Upper lobe of left lung (tissue), 4 donors: Measurements from ENCODE around the gene WDR48.

Experiments
- EP300 ChIP-seq, 4 donors: sonication (generic); formaldehyde crosslinking; IDR thresholded peaks; one replicate each; pipeline ENCODE4 v1.5.1; 2017; ENCODE audit warnings: antibody characterized with exemption in 4 of 4, control low read depth in 2 of 4
- POLR2A ChIP-seq, 4 donors: fragments of 450-650 bp; IDR thresholded peaks; one replicate each; pipeline ENCODE4 v1.5.1; 2016 to 2017; ENCODE audit warnings: antibody characterized with exemption in 4 of 4, mild to moderate bottlenecking in 2 of 4
- TF ChIP-seq, protein P1 (sequence below), 6 experiments: fragments of 450-650 bp in 4 of 6; fragments of 200-600 bp in 2 of 6; sonication (generic) in 2 of 6; IDR thresholded peaks; one replicate each; pipeline ENCODE4 v1.5.1; 2016 to 2019; ENCODE audit warnings: antibody characterized with exemption in 6 of 6

GRCh38 chr3:39053696-39054095, 1.9 kb downstream of the WDR48 start:
- no peak for TF ChIP-seq EP300 (IDR thresholded peaks at IDR 0.05)
- TF ChIP-seq, protein P1, sequence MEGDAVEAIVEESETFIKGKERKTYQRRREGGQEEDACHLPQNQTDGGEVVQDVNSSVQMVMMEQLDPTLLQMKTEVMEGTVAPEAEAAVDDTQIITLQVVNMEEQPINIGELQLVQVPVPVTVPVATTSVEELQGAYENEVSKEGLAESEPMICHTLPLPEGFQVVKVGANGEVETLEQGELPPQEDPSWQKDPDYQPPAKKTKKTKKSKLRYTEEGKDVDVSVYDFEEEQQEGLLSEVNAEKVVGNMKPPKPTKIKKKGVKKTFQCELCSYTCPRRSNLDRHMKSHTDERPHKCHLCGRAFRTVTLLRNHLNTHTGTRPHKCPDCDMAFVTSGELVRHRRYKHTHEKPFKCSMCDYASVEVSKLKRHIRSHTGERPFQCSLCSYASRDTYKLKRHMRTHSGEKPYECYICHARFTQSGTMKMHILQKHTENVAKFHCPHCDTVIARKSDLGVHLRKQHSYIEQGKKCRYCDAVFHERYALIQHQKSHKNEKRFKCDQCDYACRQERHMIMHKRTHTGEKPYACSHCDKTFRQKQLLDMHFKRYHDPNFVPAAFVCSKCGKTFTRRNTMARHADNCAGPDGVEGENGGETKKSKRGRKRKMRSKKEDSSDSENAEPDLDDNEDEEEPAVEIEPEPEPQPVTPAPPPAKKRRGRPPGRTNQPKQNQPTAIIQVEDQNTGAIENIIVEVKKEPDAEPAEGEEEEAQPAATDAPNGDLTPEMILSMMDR (IDR thresholded peaks at IDR 0.05): no peak
- TF ChIP-seq POLR2A (IDR thresholded peaks at IDR 0.05): no peak
